ENCODE results near the gene SPAG16. TPM values are rescaled to one million over a fixed set of nuclear protein-coding genes. Genes with fewer than 3 reads are reported as not detected.

Gene SPAG16
- total RNA-seq, 1 donor: 35.2 TPM

DNA sequence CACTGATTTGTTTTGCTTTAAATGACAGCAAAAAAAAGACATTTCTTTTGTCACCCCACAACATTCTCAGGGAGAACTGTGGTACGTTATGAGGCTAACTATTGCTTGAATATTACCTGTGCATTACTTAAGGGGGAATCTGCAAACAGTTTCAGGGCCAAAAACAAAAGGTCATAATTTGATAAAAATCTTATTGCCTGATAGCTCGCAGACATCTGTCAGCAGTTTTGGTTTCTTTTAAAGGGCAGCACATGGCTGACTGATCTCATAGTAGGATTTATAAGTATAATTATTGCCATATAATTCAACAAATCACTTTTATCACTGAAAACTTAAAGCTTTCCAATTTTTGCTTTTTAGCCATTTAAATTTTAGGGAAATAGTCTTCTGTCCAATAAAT lies 900.2 kb downstream of the SPAG16 start:
- TF ChIP-seq, protein P1, sequence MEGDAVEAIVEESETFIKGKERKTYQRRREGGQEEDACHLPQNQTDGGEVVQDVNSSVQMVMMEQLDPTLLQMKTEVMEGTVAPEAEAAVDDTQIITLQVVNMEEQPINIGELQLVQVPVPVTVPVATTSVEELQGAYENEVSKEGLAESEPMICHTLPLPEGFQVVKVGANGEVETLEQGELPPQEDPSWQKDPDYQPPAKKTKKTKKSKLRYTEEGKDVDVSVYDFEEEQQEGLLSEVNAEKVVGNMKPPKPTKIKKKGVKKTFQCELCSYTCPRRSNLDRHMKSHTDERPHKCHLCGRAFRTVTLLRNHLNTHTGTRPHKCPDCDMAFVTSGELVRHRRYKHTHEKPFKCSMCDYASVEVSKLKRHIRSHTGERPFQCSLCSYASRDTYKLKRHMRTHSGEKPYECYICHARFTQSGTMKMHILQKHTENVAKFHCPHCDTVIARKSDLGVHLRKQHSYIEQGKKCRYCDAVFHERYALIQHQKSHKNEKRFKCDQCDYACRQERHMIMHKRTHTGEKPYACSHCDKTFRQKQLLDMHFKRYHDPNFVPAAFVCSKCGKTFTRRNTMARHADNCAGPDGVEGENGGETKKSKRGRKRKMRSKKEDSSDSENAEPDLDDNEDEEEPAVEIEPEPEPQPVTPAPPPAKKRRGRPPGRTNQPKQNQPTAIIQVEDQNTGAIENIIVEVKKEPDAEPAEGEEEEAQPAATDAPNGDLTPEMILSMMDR (IDR thresholded peaks at IDR 0.05; ENCODE audit: insufficient read depth, low read length): no peak
- no peak overlapping the region for H3K4me3 ChIP-seq (ENCODE audit: low read depth, low read length)
- DNase-seq (ENCODE audit: low read depth): no peak

DNA sequence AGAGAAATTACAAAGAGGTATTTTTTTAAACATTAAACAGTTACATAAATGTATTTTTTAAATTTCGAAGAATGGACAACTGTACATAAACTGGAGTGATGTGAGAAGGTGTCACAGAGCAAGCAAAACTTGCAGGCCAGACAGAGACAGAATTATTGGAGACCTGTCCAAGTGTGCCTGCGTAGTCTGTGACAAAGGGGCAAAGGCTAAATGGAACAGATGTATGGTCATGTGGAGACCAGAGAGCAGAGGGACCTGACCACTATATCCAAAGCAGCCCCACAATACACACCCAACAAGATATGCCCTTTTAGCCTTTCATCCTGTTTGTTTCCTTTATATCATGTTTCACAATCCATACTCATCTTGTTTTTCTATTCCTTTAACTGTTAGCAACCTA lies 901.3 kb downstream of the SPAG16 start:
- DNase-seq (ENCODE audit: low read depth): no peak
- H3K4me3 ChIP-seq (ENCODE audit: low read depth, low read length): no peak overlapping the region
- TF ChIP-seq, protein P1 (IDR thresholded peaks at IDR 0.05; ENCODE audit: insufficient read depth, low read length): no peak

DNA sequence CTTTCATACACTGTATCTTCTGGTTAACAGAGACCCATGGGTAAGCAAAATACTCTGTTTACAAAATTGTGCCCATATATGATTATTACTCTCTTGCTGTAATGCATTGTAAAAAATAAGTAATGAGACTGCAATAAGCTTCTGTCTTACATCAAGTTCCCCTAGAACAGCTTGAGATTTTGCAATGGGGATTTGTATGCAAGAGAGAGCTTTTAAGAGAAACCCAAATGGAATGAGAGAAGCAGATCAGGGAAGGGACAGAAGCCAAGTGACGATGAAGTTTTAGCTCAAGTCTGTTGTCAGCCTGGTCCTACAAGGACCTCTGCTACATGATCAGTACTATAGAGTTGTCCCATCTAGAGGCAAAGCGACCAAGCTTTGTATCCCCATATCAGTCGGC lies 908.4 kb downstream of the SPAG16 start:
- TF ChIP-seq, protein P1 (IDR thresholded peaks at IDR 0.05; ENCODE audit: insufficient read depth, low read length): no peak
- DNase-seq (ENCODE audit: low read depth): peak; percentile 20
- H3K4me3 ChIP-seq (ENCODE audit: low read depth, low read length): no peak overlapping the region

DNA sequence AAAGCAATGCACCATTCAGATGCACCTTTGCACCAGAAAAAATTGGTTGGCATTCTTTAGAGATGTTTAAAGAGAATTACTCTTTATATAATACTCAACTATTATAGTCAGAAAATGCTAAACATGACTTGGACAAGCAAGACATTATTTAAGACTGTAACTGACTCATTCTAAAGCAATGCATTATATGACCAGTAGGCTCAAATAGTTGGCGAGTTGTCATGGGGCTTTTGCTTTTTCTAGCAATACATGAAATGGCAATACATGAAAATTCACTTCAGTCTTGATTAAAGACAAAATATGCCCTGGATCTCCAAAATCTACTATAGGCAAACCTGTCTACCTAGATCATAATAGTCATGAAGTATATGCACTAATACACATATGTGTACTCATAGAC lies 909.7 kb downstream of the SPAG16 start:
- TF ChIP-seq, protein P1 (IDR thresholded peaks at IDR 0.05; ENCODE audit: insufficient read depth, low read length): peak; percentile 29
- peak; percentile 72 for DNase-seq (ENCODE audit: low read depth)
- no peak overlapping the region for H3K4me3 ChIP-seq (ENCODE audit: low read depth, low read length)

DNA sequence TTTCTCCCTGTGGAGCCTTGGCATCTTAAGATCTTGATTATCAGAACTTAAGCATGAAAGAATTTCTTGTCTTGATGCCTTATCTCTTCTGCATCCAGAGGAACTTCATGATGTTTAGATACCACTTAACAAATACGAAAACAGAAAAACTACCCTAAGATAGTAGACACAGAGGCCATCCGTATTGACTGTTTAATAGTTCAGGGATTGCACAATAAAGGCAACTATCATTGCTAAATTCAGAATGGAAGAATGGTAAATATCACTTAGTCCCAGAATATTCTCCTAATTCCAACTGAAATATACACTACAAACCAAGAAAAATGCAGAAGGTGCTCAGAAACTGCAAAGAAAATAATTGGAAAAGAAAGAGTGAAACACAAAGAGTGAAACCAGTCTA lies 912.0 kb downstream of the SPAG16 start:
- TF ChIP-seq, protein P1 (IDR thresholded peaks at IDR 0.05; ENCODE audit: insufficient read depth, low read length): no peak
- no peak for DNase-seq (ENCODE audit: low read depth)
- no peak overlapping the region for H3K4me3 ChIP-seq (ENCODE audit: low read depth, low read length)

DNA sequence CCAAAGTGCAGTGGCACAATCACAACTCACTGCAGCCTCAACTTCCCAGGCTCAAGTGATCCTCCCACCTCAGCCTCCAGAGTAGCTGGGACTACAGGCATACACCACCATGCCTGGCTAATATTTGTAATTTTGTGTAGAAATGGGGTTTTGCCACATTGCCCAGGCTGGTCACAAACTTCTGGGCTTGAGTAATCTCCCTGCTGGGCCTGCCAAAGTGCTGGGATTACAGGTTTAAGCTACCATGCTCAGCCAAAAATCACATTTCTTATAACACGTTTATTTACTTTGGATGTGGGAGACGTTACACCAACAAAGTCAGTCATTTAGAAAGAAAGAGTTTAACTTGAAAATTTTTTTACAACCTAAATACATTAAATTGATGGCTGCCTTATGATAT lies 917.6 kb downstream of the SPAG16 start:
- TF ChIP-seq, protein P1 (IDR thresholded peaks at IDR 0.05; ENCODE audit: insufficient read depth, low read length): no peak
- no peak overlapping the region for H3K4me3 ChIP-seq (ENCODE audit: low read depth, low read length)
- DNase-seq (ENCODE audit: low read depth): no peak

DNA sequence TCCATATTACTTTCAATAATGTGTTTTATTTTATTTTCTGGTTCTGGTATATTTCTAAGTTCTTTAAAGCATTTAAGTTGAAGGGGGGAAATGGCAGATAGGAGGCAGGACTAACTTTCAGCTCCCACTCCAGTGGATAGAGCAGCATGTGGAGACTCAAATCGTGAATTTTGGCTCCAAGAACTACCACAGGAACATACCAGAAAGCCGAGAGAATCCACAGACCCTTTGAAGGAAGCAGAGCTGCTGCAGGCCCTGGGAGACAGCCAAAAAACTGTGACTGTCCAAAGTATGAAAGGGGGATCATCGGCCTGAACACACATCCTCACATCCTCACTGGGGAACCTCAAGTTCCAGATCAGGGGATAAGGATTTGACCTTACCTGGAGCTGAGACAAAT lies 919.0 kb downstream of the SPAG16 start:
- H3K4me3 ChIP-seq (ENCODE audit: low read depth, low read length): no peak overlapping the region
- DNase-seq (ENCODE audit: low read depth): peak; percentile 18
- TF ChIP-seq, protein P1 (IDR thresholded peaks at IDR 0.05; ENCODE audit: insufficient read depth, low read length): no peak
